Measurements from ENCODE around the gene UBAC1. TPM values are rescaled to one million over a fixed set of nuclear protein-coding genes. Genes with fewer than 3 reads are reported as not detected.

Gene UBAC1
- total RNA-seq, 1 experiment from 2014 or later, result 58.2 TPM

DNA sequence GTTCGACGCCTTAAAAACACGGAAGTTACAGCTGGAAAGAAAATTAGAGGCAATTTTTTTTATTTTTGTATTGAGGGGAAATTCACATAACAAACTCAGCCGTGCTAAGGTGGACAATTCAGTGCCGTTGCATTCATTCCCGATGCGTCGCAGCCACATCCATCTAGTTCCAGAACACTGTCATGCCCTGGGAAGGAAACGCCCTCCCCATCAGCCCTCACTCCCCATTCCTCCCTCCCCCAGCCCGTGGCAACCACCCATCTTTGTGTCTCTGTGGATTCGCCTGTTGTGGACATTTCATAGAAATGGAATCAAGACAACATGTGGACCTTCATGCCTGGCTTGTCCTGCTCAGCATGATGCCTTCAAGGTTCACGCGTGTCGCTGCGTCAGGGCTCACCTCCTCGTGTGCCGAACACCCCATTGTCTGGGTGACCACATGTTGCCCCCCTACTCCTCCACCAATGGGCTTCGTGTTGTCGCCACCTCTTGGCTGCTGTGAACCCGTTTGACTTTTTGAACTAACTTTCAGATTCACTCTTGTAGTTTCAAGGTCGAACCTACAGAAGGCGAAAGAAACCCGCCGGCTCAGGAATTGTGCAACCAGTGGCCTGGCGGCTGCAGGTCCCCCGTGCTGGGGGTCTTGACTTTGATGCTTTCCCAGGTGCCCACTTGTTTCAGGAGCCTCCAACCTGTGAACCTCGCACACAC, 36.4 kb downstream of the UBAC1 start:
- no peak for DNase-seq (ENCODE audit: low spot score)
- CTCF ChIA-PET, result interaction anchor here (0.6 kb wide), 2 partner anchors 42 to 124 kb away, joined by 3 to 6 read pairs; no protein-coding TSS in a partner anchor
- H3K9me3 ChIP-seq (ENCODE audit: low read depth, low read length, poor library complexity, severe bottlenecking), result peaks cover 2% of the 10 kb centered on the region
- intact Hi-C loops (cut with micrococcal nuclease; ENCODE audit: unreplicated experiment), result no loop called here
- H3K4me3 ChIP-seq (ENCODE audit: low read depth, low read length, poor library complexity, severe bottlenecking), result no peak overlapping the region
- BruUV-seq (replicated peaks), result no TSS peak
- no peak overlapping the region for H3K27ac ChIP-seq (ENCODE audit: low read depth, low read length, poor library complexity, severe bottlenecking)
- no peaks in the 10 kb centered on the region for H3K27me3 ChIP-seq (replicated peaks; ENCODE audit: insufficient read depth, low read depth, low read length, poor library complexity)
- H3K36me3 ChIP-seq (ENCODE audit: insufficient read depth, low read length, poor library complexity, severe bottlenecking), result no peaks in the 10 kb centered on the region
- POLR2A ChIA-PET (ENCODE audit: low non-redundant PET), result no interaction called here
- no peak for TF ChIP-seq EZH2 (IDR thresholded peaks at IDR 0.05; ENCODE audit: borderline replicate concordance, low read depth, low read length, poor library complexity, severe bottlenecking)
- TF ChIP-seq, protein P1, sequence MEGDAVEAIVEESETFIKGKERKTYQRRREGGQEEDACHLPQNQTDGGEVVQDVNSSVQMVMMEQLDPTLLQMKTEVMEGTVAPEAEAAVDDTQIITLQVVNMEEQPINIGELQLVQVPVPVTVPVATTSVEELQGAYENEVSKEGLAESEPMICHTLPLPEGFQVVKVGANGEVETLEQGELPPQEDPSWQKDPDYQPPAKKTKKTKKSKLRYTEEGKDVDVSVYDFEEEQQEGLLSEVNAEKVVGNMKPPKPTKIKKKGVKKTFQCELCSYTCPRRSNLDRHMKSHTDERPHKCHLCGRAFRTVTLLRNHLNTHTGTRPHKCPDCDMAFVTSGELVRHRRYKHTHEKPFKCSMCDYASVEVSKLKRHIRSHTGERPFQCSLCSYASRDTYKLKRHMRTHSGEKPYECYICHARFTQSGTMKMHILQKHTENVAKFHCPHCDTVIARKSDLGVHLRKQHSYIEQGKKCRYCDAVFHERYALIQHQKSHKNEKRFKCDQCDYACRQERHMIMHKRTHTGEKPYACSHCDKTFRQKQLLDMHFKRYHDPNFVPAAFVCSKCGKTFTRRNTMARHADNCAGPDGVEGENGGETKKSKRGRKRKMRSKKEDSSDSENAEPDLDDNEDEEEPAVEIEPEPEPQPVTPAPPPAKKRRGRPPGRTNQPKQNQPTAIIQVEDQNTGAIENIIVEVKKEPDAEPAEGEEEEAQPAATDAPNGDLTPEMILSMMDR (conservative IDR thresholded peaks at IDR 0.05; ENCODE audit: low read depth, low read length), result no peak
- H3K4me1 ChIP-seq (ENCODE audit: insufficient read depth, low read length, poor library complexity, severe bottlenecking), result no peaks in the 10 kb centered on the region

- no peak for TF ChIP-seq EZH2 (IDR thresholded peaks at IDR 0.05; ENCODE audit: borderline replicate concordance, low read depth, low read length, poor library complexity, severe bottlenecking)
- TF ChIP-seq, protein P1 (conservative IDR thresholded peaks at IDR 0.05; ENCODE audit: low read depth, low read length), result no peak
- DNase-seq (ENCODE audit: low spot score), result no peak
- Histone ChIP-seq H3K9me3 (ENCODE audit: low read depth, low read length, poor library complexity, severe bottlenecking) (peaks cover 15% of the 10 kb centered on the region), H3K4me3 (ENCODE audit: low read depth, low read length, poor library complexity, severe bottlenecking) (no peak overlapping the region), H3K36me3 (ENCODE audit: insufficient read depth, low read length, poor library complexity, severe bottlenecking) (no peaks in the 10 kb centered on the region), H3K4me1 (ENCODE audit: insufficient read depth, low read length, poor library complexity, severe bottlenecking) (no peaks in the 10 kb centered on the region), H3K27ac (ENCODE audit: low read depth, low read length, poor library complexity, severe bottlenecking) (no peak overlapping the region), H3K27me3 (replicated peaks; ENCODE audit: insufficient read depth, low read depth, low read length, poor library complexity) (no peaks in the 10 kb centered on the region)
- ChIA-PET CTCF (no interaction called here), POLR2A (ENCODE audit: low non-redundant PET) (no interaction called here)
- intact Hi-C loops (cut with micrococcal nuclease; ENCODE audit: unreplicated experiment), result no loop called here
- BruUV-seq (replicated peaks), result no TSS peak
Observed at GRCh38 chr9:135923508-135923907, 37.7 kb downstream of the UBAC1 start.

GRCh38 chr9:135921749-135922310, 39.3 kb downstream of the UBAC1 start:
- no peak overlapping the region for H3K4me3 ChIP-seq (ENCODE audit: low read depth, low read length, poor library complexity, severe bottlenecking)
- no peaks in the 10 kb centered on the region for H3K36me3 ChIP-seq (ENCODE audit: insufficient read depth, low read length, poor library complexity, severe bottlenecking)
- no peak for TF ChIP-seq EZH2 (IDR thresholded peaks at IDR 0.05; ENCODE audit: borderline replicate concordance, low read depth, low read length, poor library complexity, severe bottlenecking)
- TF ChIP-seq, protein P1 (conservative IDR thresholded peaks at IDR 0.05; ENCODE audit: low read depth, low read length), result no peak
- no peaks in the 10 kb centered on the region for H3K27me3 ChIP-seq (replicated peaks; ENCODE audit: insufficient read depth, low read depth, low read length, poor library complexity)
- no TSS peak for BruUV-seq (replicated peaks)
- H3K9me3 ChIP-seq (ENCODE audit: low read depth, low read length, poor library complexity, severe bottlenecking), result peaks cover 31% of the 10 kb centered on the region
- intact Hi-C loops (cut with micrococcal nuclease; ENCODE audit: unreplicated experiment), result no loop called here
- no peak for DNase-seq (ENCODE audit: low spot score)
- no peak overlapping the region for H3K27ac ChIP-seq (ENCODE audit: low read depth, low read length, poor library complexity, severe bottlenecking)
- CTCF ChIA-PET, result no interaction called here
- no peaks in the 10 kb centered on the region for H3K4me1 ChIP-seq (ENCODE audit: insufficient read depth, low read length, poor library complexity, severe bottlenecking)
- POLR2A ChIA-PET (ENCODE audit: low non-redundant PET), result no interaction called here
